GM06990 (cell line): ENCODE results near the gene NDUFC1.
A peak's percentile ranks its signal among the peaks of the same experiment; 100 is the strongest.
"Not testable (repeated sequence)": the region's sequence is repeated elsewhere in the genome, so short reads cannot be mapped to it uniquely, and the experiment has no call there.

Source experiments
- DNase-seq: peaks from one replicate; pipeline ENCODE4 v3.0.0-alpha.2; 2011; ENCODE audit not compliant: insufficient read length; ENCODE audit errors: extremely low read depth
- H3K27me3 ChIP-seq: replicated peaks from 2 replicates; pipeline ENCODE4 v1.6.0; 2011; ENCODE audit warnings: low read length; ENCODE audit not compliant: control insufficient read depth, insufficient read depth
- H3K36me3 ChIP-seq: 2 replicates; pipeline ENCODE4 v1.5.1; 2011; ENCODE audit warnings: low read length; ENCODE audit not compliant: control insufficient read depth, insufficient read depth
- H3K4me3 ChIP-seq: replicated peaks from 2 replicates; pipeline ENCODE4 v1.5.1; 2011; ENCODE audit warnings: low read depth, mild to moderate bottlenecking, control low read depth, low read length
- CTCF ChIP-seq: IDR thresholded peaks from 2 replicates; pipeline ENCODE4 v1.5.1; 2011; ENCODE audit warnings: low read length, control low read depth, mild to moderate bottlenecking, inconsistent platforms; ENCODE audit not compliant: insufficient read depth, poor library complexity, severe bottlenecking

NDUFC1 gene

GRCh38 chr4:139315221-139315675 is 13.0 kb upstream of the NDUFC1 start:
- Histone ChIP-seq H3K27me3 (no peaks in the 10 kb centered on the region), H3K36me3 (no peaks in the 10 kb centered on the region), H3K4me3 (peak overlapping the region; percentile 26)
- DNase-seq: peak; percentile 46
- TF ChIP-seq CTCF: no peak

- no peak for TF ChIP-seq CTCF
- H3K36me3 ChIP-seq: no peaks in the 10 kb centered on the region
- H3K27me3 ChIP-seq: no peaks in the 10 kb centered on the region
- no peak overlapping the region for H3K4me3 ChIP-seq
- DNase-seq: no peak
Measured at GRCh38 chr4:139314047-139314800, 11.9 kb upstream of the NDUFC1 start.

GRCh38 chr4:139313414-139313813 is 11.1 kb upstream of the NDUFC1 start:
- DNase-seq, H3K27me3 ChIP-seq, H3K4me3 ChIP-seq, H3K36me3 ChIP-seq: not testable (repeated sequence)

- Histone ChIP-seq H3K36me3 (no peaks in the 10 kb centered on the region; the same call in 1 of the 2 replicates), H3K4me3 (no peak overlapping the region), H3K27me3 (no peaks in the 10 kb centered on the region)
- TF ChIP-seq CTCF: no peak
- DNase-seq: no peak
Measured at GRCh38 chr4:139312552-139313332, 10.5 kb upstream of the NDUFC1 start.

GRCh38 chr4:139311909-139312308 is 9.6 kb upstream of the NDUFC1 start:
- no peak for TF ChIP-seq CTCF
- no peak for DNase-seq
- Histone ChIP-seq H3K27me3 (no peaks in the 10 kb centered on the region), H3K4me3 (no peak overlapping the region), H3K36me3 (no peaks in the 10 kb centered on the region; the same call in 1 of the 2 replicates)

- DNase-seq: no peak
- Histone ChIP-seq H3K27me3 (no peaks in the 10 kb centered on the region), H3K4me3 (no peak overlapping the region), H3K36me3 (no peaks in the 10 kb centered on the region; the same call in none of the 2 replicates)
- no peak for TF ChIP-seq CTCF
Measured at GRCh38 chr4:139304920-139305319, 2.6 kb upstream of the NDUFC1 start.
